Ovary (tissue), 3 donors: ENCODE data around the gene PTX4.

Experiments used
- CTCF ChIP-seq, 3 donors: fragments of 450-650 bp in 2 of 3; fragments of 200-600 bp in 1 of 3; IDR thresholded peaks; one replicate each; pipeline versions ENCODE4 v1.5.1 to v1.8.0; 2016 to 2022; ENCODE audit warnings: antibody characterized with exemption in 3 of 3, mild to moderate bottlenecking in 1 of 3
- POLR2A ChIP-seq: fragments of 450-650 bp; IDR thresholded peaks from one replicate; pipeline ENCODE4 v1.6.1; 2017; ENCODE audit warnings: antibody characterized with exemption, mild to moderate bottlenecking, moderate library complexity
- donor health status: DM: no; HTN: no; CAD: no.

DNA sequence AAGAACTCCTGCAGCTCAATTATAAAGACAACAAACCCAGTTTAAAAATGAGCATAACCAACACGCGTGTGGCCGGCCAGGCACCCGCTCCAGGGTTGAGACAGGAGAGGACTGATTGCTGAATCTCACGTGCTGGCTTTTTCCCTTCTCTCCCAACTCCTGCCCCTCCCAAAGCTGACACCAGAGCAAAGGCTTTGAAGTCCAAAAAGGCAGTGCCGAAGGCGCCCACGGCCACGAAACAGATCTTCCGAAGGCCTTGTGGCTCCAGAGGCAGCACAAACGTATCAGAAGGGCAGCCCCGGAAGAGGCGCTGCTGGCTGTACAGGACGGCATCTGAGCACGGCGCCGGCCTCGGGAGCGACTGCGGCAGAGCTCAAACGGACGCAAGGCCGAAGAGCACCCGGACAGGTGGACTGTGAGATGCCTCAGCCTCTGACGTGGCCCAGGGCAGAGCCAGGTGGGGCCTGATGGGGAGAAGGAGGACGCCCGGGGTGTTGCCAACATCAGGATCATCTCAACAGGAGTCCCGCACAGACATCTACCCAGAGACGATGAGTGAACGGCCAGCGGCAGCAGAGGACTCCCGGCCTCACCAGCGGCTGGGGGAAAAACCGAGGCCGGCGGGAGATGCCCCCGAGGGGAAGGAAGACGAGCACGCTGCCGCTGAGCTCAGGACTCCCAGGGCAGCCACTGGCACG lies 24.4 kb downstream of the PTX4 start:
- TF ChIP-seq CTCF (IDR thresholded peaks at IDR 0.05) (no peak), POLR2A (no peak)
